GM21390 (cell line): ENCODE results near the gene TMEM250.

Experiments used
- ATAC-seq: cut with Tn5 transposase; IDR thresholded peaks from one replicate; pipeline ENCODE4 v1.9.1; 2021; ENCODE audit not compliant: unreplicated experiment

Gene TMEM250

GRCh38 chr9:136098210-136098609 lies 20.5 kb downstream of the TMEM250 start:
- ATAC-seq, result no peak

GRCh38 chr9:136096505-136097001 lies 22.1 kb downstream of the TMEM250 start:
- ATAC-seq, result no peak

GRCh38 chr9:136095070-136096058 lies 23.3 kb downstream of the TMEM250 start, which contains the start of gene NACC2:
NACC2 (minus strand) TSS chr9:136095289; CDS start chr9:136050521, 44,768 bp downstream.
- ATAC-seq, result no peak

- no peak for ATAC-seq
These were observed 24.4 kb downstream of the TMEM250 start for GRCh38 chr9:136093995-136094881.

- no peak for ATAC-seq
These were observed 25.2 kb downstream of the TMEM250 start for GRCh38 chr9:136093346-136093986.

GRCh38 chr9:136092741-136093140 lies 25.9 kb downstream of the TMEM250 start:
- no peak for ATAC-seq

- ATAC-seq, result no peak
These were observed 26.4 kb downstream of the TMEM250 start for GRCh38 chr9:136092353-136092650.

GRCh38 chr9:136091582-136092352 lies 26.9 kb downstream of the TMEM250 start:
- no peak for ATAC-seq

GRCh38 chr9:136090768-136091581 lies 27.7 kb downstream of the TMEM250 start:
- ATAC-seq, result no peak

- no peak for ATAC-seq
These were observed 28.5 kb downstream of the TMEM250 start for GRCh38 chr9:136090056-136090735.

GRCh38 chr9:136089697-136090045 lies 29.0 kb downstream of the TMEM250 start:
- no peak for ATAC-seq

- no peak for ATAC-seq
These were observed 29.6 kb downstream of the TMEM250 start for GRCh38 chr9:136088939-136089696.

GRCh38 chr9:136088481-136088938 lies 30.2 kb downstream of the TMEM250 start:
- no peak for ATAC-seq

- no peak for ATAC-seq
These were observed 30.8 kb downstream of the TMEM250 start for GRCh38 chr9:136087741-136088480.

GRCh38 chr9:136086951-136087740 lies 31.5 kb downstream of the TMEM250 start:
- no peak for ATAC-seq

- ATAC-seq, result no peak
These were observed 32.3 kb downstream of the TMEM250 start for GRCh38 chr9:136086213-136086881.
